GM18951 (cell line): ENCODE measurements around the gene ADAMTS1.
"Not testable (repeated sequence)": the region's sequence is repeated elsewhere in the genome, so short reads cannot be mapped to it uniquely, and the experiment has no call there.

Experiments
- POLR2A ChIP-seq: IDR thresholded peaks from 4 replicates; pipeline ENCODE4 v1.6.1; 2011; ENCODE audit warnings: mild to moderate bottlenecking; ENCODE audit not compliant: insufficient read length, insufficient read depth; ENCODE audit errors: extremely low read depth
- in situ Hi-C: fragments of 300-500 bp; cut with MboI; formaldehyde crosslinking; loops from one replicate; pipeline ENCODE4 v1.12.0; 2022; ENCODE audit warnings: low sequenced_read_pairs, mixed read lengths, inconsistent platforms; ENCODE audit not compliant: unreplicated experiment

Gene ADAMTS1

GRCh38 chr21:26845066-26845758 is at the start of gene ADAMTS1:
Gene ADAMTS1 (minus strand): TSS chr21:26845409. CDS start chr21:26844954, 455 bp downstream.
- no peak for TF ChIP-seq POLR2A
- in situ Hi-C loops: loop anchor here (25.0 kb wide), 2 partner anchors 867 to 1892 kb away; no protein-coding TSS in a partner anchor

- in situ Hi-C loops: no loop called here
- TF ChIP-seq POLR2A: no peak
These were observed 46.9 kb upstream of the ADAMTS1 start for GRCh38 chr21:26892151-26892550.

GRCh38 chr21:26888931-26889330 is 43.7 kb upstream of the ADAMTS1 start:
- no peak for TF ChIP-seq POLR2A
- in situ Hi-C loops: no loop called here

GRCh38 chr21:26888256-26888655 is 43.0 kb upstream of the ADAMTS1 start:
- TF ChIP-seq POLR2A: no peak
- in situ Hi-C loops: no loop called here

GRCh38 chr21:26887251-26887650 is 42.0 kb upstream of the ADAMTS1 start:
- no peak for TF ChIP-seq POLR2A
- in situ Hi-C loops: no loop called here

GRCh38 chr21:26884436-26884835 is 39.2 kb upstream of the ADAMTS1 start:
- in situ Hi-C loops: no loop called here
- TF ChIP-seq POLR2A: no peak

GRCh38 chr21:26883768-26884167 is 38.6 kb upstream of the ADAMTS1 start:
- TF ChIP-seq POLR2A: no peak
- in situ Hi-C loops: no loop called here

GRCh38 chr21:26881504-26882228 is 36.5 kb upstream of the ADAMTS1 start:
- in situ Hi-C loops: no loop called here
- TF ChIP-seq POLR2A: no peak

- no peak for TF ChIP-seq POLR2A
- in situ Hi-C loops: no loop called here
These were observed 31.8 kb upstream of the ADAMTS1 start for GRCh38 chr21:26877018-26877417.

GRCh38 chr21:26874347-26874746 is 29.1 kb upstream of the ADAMTS1 start:
- TF ChIP-seq POLR2A: no peak
- in situ Hi-C loops: no loop called here

GRCh38 chr21:26865857-26866256 is 20.6 kb upstream of the ADAMTS1 start:
- TF ChIP-seq POLR2A: no peak
- in situ Hi-C loops: no loop called here

- in situ Hi-C loops: not testable (repeated sequence)
These were observed 11.7 kb upstream of the ADAMTS1 start for GRCh38 chr21:26856871-26857350.

- in situ Hi-C loops: not testable (repeated sequence)
These were observed 9.5 kb upstream of the ADAMTS1 start for GRCh38 chr21:26854695-26855094.

- TF ChIP-seq POLR2A: no peak
- in situ Hi-C loops: no loop called here
These were observed 7.2 kb upstream of the ADAMTS1 start for GRCh38 chr21:26852423-26852822.
